Esophagus muscularis mucosa (tissue), 3 donors: Measurements from ENCODE around the gene UMPS.

Experiments used
- POLR2AphosphoS5 ChIP-seq, 2 donors: sonication (generic); formaldehyde crosslinking; IDR thresholded peaks; one replicate each; pipeline ENCODE4 v1.6.1; 2017; ENCODE audit warnings: antibody characterized with exemption in 2 of 2
- TF ChIP-seq, protein P1 (sequence below), 3 experiments: fragments of 200-600 bp in 2 of 3; fragments of 450-650 bp in 1 of 3; sonication (generic) in 2 of 3; IDR thresholded peaks; one replicate each; pipeline ENCODE4 v1.5.1; 2017 to 2019; ENCODE audit warnings: antibody characterized with exemption in 3 of 3, mild to moderate bottlenecking in 2 of 3, moderate library complexity in 1 of 3

DNA sequence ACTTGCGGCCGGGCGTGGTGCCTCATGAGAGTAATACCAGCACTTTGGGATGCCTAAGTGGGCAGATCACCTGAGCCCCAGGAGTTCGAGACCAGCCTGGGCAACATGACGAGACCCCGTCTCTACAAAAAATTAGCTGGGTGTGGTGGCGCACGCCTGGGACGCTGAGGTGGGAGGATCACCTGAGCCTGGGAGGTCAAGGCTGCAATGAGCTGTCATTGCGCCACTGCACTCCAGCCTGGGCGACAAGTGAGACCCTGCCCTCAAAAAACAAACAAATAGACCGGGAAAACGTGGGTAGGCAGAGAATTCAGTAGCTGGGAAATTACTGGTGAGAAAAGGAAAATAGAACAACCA, 667 bp downstream of the UMPS start:
- no peak for TF ChIP-seq POLR2AphosphoS5 (IDR thresholded peaks at IDR 0.05)
- TF ChIP-seq, protein P1, sequence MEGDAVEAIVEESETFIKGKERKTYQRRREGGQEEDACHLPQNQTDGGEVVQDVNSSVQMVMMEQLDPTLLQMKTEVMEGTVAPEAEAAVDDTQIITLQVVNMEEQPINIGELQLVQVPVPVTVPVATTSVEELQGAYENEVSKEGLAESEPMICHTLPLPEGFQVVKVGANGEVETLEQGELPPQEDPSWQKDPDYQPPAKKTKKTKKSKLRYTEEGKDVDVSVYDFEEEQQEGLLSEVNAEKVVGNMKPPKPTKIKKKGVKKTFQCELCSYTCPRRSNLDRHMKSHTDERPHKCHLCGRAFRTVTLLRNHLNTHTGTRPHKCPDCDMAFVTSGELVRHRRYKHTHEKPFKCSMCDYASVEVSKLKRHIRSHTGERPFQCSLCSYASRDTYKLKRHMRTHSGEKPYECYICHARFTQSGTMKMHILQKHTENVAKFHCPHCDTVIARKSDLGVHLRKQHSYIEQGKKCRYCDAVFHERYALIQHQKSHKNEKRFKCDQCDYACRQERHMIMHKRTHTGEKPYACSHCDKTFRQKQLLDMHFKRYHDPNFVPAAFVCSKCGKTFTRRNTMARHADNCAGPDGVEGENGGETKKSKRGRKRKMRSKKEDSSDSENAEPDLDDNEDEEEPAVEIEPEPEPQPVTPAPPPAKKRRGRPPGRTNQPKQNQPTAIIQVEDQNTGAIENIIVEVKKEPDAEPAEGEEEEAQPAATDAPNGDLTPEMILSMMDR (IDR thresholded peaks at IDR 0.05), result no peak
